ENCODE measurements around the gene LHX3. TPM values are rescaled to one million over a fixed set of nuclear protein-coding genes. Genes with fewer than 3 reads are reported as not detected.

Gene LHX3
- total RNA-seq, 1 donor from 2014 or later: not detected

DNA sequence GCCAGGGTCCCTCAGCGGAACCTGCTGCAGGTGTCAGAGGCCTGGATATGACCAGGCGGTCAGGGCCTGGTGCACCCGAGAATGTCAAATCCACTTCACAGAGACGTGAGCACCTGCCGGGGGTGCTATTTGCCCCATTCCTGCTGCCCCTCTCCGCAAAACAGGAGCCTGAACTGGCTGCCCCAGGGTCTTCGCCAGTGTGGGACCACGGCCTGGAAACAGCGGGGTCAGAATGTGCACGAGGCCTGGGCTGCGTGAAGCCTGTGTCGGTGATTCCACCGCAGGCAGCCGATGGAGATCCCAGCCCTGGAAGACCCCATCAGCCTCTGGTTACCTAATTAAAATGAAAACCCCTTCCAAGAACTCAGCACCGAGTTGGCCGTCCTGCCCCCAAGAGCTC lies 45.1 kb downstream of the LHX3 start:
- Histone ChIP-seq H3K4me3 (ENCODE audit: low read depth, low read length) (no peak overlapping the region), H3K27me3 (ENCODE audit: control insufficient read depth, insufficient read depth, low read length) (peaks cover 57% of the 10 kb centered on the region), H3K36me3 (ENCODE audit: control insufficient read depth, insufficient read depth, low read length) (no peaks in the 10 kb centered on the region)
- DNase-seq (ENCODE audit: low read depth): no peak
- TF ChIP-seq, protein P1, sequence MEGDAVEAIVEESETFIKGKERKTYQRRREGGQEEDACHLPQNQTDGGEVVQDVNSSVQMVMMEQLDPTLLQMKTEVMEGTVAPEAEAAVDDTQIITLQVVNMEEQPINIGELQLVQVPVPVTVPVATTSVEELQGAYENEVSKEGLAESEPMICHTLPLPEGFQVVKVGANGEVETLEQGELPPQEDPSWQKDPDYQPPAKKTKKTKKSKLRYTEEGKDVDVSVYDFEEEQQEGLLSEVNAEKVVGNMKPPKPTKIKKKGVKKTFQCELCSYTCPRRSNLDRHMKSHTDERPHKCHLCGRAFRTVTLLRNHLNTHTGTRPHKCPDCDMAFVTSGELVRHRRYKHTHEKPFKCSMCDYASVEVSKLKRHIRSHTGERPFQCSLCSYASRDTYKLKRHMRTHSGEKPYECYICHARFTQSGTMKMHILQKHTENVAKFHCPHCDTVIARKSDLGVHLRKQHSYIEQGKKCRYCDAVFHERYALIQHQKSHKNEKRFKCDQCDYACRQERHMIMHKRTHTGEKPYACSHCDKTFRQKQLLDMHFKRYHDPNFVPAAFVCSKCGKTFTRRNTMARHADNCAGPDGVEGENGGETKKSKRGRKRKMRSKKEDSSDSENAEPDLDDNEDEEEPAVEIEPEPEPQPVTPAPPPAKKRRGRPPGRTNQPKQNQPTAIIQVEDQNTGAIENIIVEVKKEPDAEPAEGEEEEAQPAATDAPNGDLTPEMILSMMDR (IDR thresholded peaks at IDR 0.05; ENCODE audit: insufficient read depth, low read length, poor library complexity, severe bottlenecking): no peak

DNA sequence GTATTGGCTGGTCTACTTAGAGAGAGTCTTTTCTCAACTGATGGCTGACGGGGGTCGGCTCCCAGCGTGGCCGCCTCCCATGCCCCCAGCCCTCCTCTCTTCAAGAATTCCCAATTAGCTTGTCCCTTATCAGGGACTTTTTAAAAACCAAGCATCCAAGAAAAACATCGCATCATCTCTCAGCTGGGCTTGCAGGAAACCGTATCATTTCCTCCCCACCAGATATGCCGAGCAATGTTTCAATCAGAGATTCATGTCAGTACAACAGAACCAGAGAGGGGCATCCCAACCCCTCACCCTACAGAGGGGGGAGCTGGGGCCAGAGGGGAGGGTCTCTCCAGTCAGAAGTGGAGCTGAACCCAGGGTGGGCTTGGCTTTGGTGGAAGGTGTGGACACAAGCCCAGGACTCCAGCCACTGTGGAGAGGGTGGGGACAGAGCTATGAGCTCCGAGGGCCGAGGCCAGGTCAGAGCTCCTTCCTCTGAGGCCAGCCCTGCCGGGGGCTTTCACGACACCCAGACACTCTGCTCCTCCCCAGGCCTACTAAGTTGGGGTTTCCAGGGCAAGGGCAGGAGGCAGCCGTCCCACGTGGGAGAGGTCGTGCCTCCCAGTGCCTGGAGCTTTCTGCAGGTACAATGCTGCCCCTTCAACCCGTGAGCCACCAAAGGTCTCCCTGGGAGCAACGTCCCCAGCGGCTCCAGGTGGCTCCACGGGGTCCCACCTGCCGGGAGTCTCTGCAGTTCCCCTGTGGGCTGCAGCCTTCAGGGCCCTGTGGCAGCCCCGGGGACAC lies 47.3 kb downstream of the LHX3 start:
- no peak overlapping the region for H3K4me3 ChIP-seq (ENCODE audit: low read depth, low read length)
- H3K36me3 ChIP-seq (ENCODE audit: control insufficient read depth, insufficient read depth, low read length): no peaks in the 10 kb centered on the region
- TF ChIP-seq, protein P1 (IDR thresholded peaks at IDR 0.05; ENCODE audit: insufficient read depth, low read length, poor library complexity, severe bottlenecking): no peak
- peaks cover 59% of the 10 kb centered on the region for H3K27me3 ChIP-seq (ENCODE audit: control insufficient read depth, insufficient read depth, low read length)
- DNase-seq (ENCODE audit: low read depth): no peak

DNA sequence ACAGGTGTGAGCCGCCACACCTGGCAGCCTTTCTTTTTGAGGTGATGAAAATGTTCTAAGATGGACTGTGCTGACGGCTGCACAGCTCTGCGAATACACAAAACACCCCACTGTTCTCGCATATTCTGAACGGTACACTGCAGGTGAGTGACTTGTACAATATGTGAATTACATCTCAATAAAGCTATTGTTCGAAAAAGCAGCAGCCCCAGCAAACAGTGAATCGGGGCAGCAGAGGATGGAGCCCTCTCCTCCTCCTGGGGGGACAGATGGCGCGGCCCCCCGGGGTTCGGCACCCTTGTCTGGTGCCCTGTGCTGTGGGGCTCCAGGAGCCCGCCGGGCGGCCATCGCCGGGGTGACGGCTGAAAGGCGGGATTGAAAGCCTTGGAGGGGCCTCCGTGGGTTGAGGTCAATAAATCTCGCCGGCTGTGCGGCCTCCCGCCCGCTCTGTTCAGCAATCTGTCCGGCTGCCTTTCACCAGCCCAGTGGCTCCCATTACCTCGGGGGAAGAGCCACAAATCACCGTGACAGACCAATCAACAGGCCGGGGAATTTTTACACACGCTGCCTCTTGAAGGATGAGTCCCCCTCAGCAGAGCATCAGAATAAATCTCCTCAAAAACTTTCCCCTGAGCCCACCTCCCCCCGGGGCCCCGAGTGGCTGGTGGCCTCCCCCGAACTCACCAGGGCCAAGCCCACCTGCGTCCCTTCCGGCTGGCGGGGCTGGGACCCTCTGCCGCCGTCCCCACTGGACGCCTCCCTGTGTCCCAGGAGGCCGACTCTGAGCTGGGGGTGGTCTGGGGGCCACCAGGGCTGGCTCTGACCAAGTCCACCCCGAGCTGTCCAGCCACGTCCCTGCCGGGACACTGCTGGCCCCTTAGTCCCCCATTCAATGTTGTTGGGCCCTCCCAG lies 48.5 kb downstream of the LHX3 start:
- Histone ChIP-seq H3K27me3 (ENCODE audit: control insufficient read depth, insufficient read depth, low read length) (peaks cover 57% of the 10 kb centered on the region), H3K4me3 (ENCODE audit: low read depth, low read length) (no peak overlapping the region), H3K36me3 (ENCODE audit: control insufficient read depth, insufficient read depth, low read length) (no peaks in the 10 kb centered on the region)
- no peak for DNase-seq (ENCODE audit: low read depth)
- TF ChIP-seq, protein P1 (IDR thresholded peaks at IDR 0.05; ENCODE audit: insufficient read depth, low read length, poor library complexity, severe bottlenecking): no peak

DNA sequence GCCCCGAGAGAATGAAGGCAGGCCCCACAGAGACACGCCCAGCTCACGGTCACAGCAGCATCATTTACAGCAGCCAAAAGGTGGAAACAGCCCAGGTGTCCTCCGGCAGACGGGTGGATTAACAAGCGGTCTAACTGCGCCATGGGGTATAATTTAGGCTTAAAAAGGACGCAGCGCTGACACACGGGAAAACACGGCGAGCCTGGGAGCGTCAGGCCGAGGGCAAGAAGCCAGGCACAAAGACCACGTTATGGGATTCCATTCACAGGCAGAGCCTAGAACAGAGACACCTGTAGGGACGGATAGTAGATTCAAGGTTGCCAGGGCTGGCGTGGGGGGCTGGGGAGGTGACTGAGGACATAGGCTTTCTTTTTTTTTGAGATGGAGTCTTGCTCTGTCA lies 49.4 kb downstream of the LHX3 start:
- H3K4me3 ChIP-seq (ENCODE audit: low read depth, low read length): no peak overlapping the region
- no peaks in the 10 kb centered on the region for H3K36me3 ChIP-seq (ENCODE audit: control insufficient read depth, insufficient read depth, low read length)
- TF ChIP-seq, protein P1 (IDR thresholded peaks at IDR 0.05; ENCODE audit: insufficient read depth, low read length, poor library complexity, severe bottlenecking): no peak
- peaks cover 52% of the 10 kb centered on the region for H3K27me3 ChIP-seq (ENCODE audit: control insufficient read depth, insufficient read depth, low read length)
- no peak for DNase-seq (ENCODE audit: low read depth)

DNA sequence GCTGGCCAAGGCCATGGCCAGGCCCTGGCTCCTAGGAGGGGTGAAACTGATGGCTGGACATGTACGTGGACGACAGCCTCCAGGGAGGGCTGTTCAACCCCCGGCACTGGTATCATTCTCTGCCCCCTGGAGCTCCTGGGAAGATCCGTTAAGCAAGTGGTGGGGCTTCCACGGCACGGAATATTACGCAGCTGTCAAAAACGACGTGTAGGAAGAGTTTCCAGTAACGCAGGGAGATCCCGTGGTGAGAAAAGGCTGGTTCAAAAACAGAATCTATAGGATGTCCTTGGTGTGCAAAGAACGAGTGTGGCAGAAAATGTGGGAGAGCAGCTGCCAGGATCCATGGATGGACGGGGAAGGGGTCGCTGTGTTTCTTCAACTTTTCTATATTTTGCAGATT lies 50.0 kb downstream of the LHX3 start:
- peaks cover 47% of the 10 kb centered on the region for H3K27me3 ChIP-seq (ENCODE audit: control insufficient read depth, insufficient read depth, low read length)
- DNase-seq (ENCODE audit: low read depth): no peak
- TF ChIP-seq, protein P1 (IDR thresholded peaks at IDR 0.05; ENCODE audit: insufficient read depth, low read length, poor library complexity, severe bottlenecking): no peak

More for the DNA sequence above, 50.0 kb downstream of the LHX3 start:
- no peaks in the 10 kb centered on the region for H3K36me3 ChIP-seq (ENCODE audit: control insufficient read depth, insufficient read depth, low read length)
- no peak overlapping the region for H3K4me3 ChIP-seq (ENCODE audit: low read depth, low read length)
